H1 (cell line): ENCODE results near the gene TMC4. TPM values are rescaled to one million over a fixed set of nuclear protein-coding genes. Genes with fewer than 3 reads are reported as not detected.

Experiments
- CTCF ChIA-PET: fragments of 300-600 bp; sonication (Branson Sonifier 250); formaldehyde crosslinking; loops from one replicate; lab custom pipeline; 2021; ENCODE audit not compliant: partially characterized antibody; lab: Charles Lee
- POLR2A ChIA-PET: fragments of 300-600 bp; sonication (Branson Sonifier 250); formaldehyde crosslinking; loops from one replicate; lab custom pipeline; 2021; ENCODE audit warnings: inconsistent platforms; ENCODE audit not compliant: partially characterized antibody; lab: Charles Lee
- DNase-seq, 2 experiments: peaks; one replicate each; pipeline versions ENCODE4 v3.0.0 to v3.0.0-alpha.2; 2010 to 2022; ENCODE audit warnings: low spot score in 2 of 2, low read depth in 1 of 2, mixed read lengths in 1 of 2
- FAIRE-seq: peaks from 2 replicates; lab custom pipeline; 2011; peaks lifted over from hg19 to GRCh38; lab: Jason Lieb, UNC
- H2AFZ ChIP-seq: 2 replicates; pipeline ENCODE4 v1.8.1; 2012; ENCODE audit warnings: low read length, inconsistent platforms
- H2AK5ac ChIP-seq: 2 replicates; pipeline ENCODE4 v1.6.1; 2013; ENCODE audit warnings: low read depth, low read length
- H2BK120ac ChIP-seq: replicated peaks from 2 replicates; pipeline ENCODE3; 2013; ENCODE audit warnings: low read depth, low read length, inconsistent platforms
- H2BK12ac ChIP-seq: 2 replicates; pipeline ENCODE4 v1.6.1; 2013; ENCODE audit warnings: low read depth, low read length
- H2BK15ac ChIP-seq: 2 replicates; pipeline ENCODE4 v1.6.1; 2013; ENCODE audit warnings: low read length
- H2BK20ac ChIP-seq: 2 replicates; pipeline ENCODE4 v1.6.1; 2013; ENCODE audit warnings: low read length
- H2BK5ac ChIP-seq: 2 replicates; pipeline ENCODE4 v1.6.1; 2013; ENCODE audit warnings: low read depth, low read length
- H3K14ac ChIP-seq: 2 replicates; pipeline ENCODE4 v1.6.1; 2013; ENCODE audit warnings: inconsistent platforms; ENCODE audit not compliant: insufficient read length
- H3K18ac ChIP-seq: 2 replicates; pipeline ENCODE4 v1.6.1; 2013; ENCODE audit warnings: low read length; ENCODE audit errors: extremely low read depth
- H3K23ac ChIP-seq: 2 replicates; pipeline ENCODE4 v1.6.1; 2013; ENCODE audit warnings: inconsistent platforms; ENCODE audit not compliant: insufficient read length
- H3K23me2 ChIP-seq: 2 replicates; pipeline ENCODE4 v1.6.1; 2013; ENCODE audit warnings: low read depth, low read length
- H3K27ac ChIP-seq: 2 replicates; pipeline ENCODE4 v1.6.1; 2011; ENCODE audit warnings: low read depth, low read length, inconsistent platforms
- H3K27me3 ChIP-seq, 4 experiments: replicated peaks in 1 of 4; 1 replicate in 1 of 4; 2 replicates in 3 of 4; pipeline versions ENCODE4 v1.6.1 to v1.8.1; 2011 to 2013; ENCODE audit warnings: low read length in 3 of 4, mild to moderate bottlenecking in 3 of 4, inconsistent platforms in 2 of 4, mixed read lengths in 2 of 4, moderate library complexity in 1 of 4; ENCODE audit not compliant: control insufficient read depth in 3 of 4, insufficient read depth in 3 of 4; ENCODE audit errors: extremely low read depth in 1 of 4
- H3K36me3 ChIP-seq, 4 experiments: 2 replicates each; pipeline versions ENCODE4 v1.6.1 to v1.8.1; 2011 to 2013; ENCODE audit warnings: mild to moderate bottlenecking in 4 of 4, low read length in 3 of 4, moderate library complexity in 2 of 4, control low read depth in 1 of 4, inconsistent platforms in 1 of 4; ENCODE audit not compliant: insufficient read depth in 4 of 4, control insufficient read depth in 2 of 4
- H3K4ac ChIP-seq: replicated peaks from 2 replicates; pipeline ENCODE3; 2013; ENCODE audit warnings: low read length, low read depth, mixed read lengths, inconsistent platforms; ENCODE audit not compliant: insufficient read length
- H3K4me1 ChIP-seq, 4 experiments: replicated peaks in 1 of 4; 1 replicate in 1 of 4; 2 replicates in 3 of 4; pipeline versions ENCODE4 v1.6.1 to v1.8.1; 2011 to 2013; ENCODE audit warnings: low read length in 3 of 4, inconsistent platforms in 2 of 4, mixed read lengths in 1 of 4; ENCODE audit not compliant: insufficient read depth in 4 of 4, control insufficient read depth in 3 of 4
- H3K4me2 ChIP-seq, 2 experiments: 2 replicates each; pipeline versions ENCODE4 v1.6.1 to v1.8.1; 2011 to 2013; ENCODE audit warnings: low read depth in 2 of 2, low read length in 2 of 2, control low read depth in 1 of 2, inconsistent platforms in 1 of 2, mild to moderate bottlenecking in 1 of 2; ENCODE audit not compliant: insufficient read depth in 1 of 2
- H3K4me3 ChIP-seq, 4 experiments: fragments of 200-600, 300-600 bp in 1 of 4; sonication (generic), shearing (Covaris generic), sonication (Bioruptor Twin) in 1 of 4; 2 replicates each; pipeline versions ENCODE4 v1.5.1 to v1.8.1; 2011 to 2016; ENCODE audit warnings: low read length in 4 of 4, low read depth in 3 of 4, control low read depth in 2 of 4, inconsistent platforms in 2 of 4, mild to moderate bottlenecking in 2 of 4, mixed read lengths in 1 of 4, moderate library complexity in 1 of 4; ENCODE audit not compliant: insufficient read depth in 2 of 4; ENCODE audit errors: extremely low read depth in 1 of 4
- H3K56ac ChIP-seq: replicated peaks from 2 replicates; pipeline ENCODE3; 2013; ENCODE audit warnings: low read depth, mild to moderate bottlenecking, mixed read lengths, low read length, inconsistent platforms; ENCODE audit not compliant: insufficient read length
- H3K79me1 ChIP-seq: 2 replicates; pipeline ENCODE4 v1.6.1; 2013; ENCODE audit warnings: low read depth, low read length, control low read depth
- H3K79me2 ChIP-seq, 2 experiments: 2 replicates each; pipeline versions ENCODE4 v1.6.1 to v1.8.1; 2012 to 2013; ENCODE audit warnings: low read length in 2 of 2, mild to moderate bottlenecking in 2 of 2, inconsistent platforms in 1 of 2; ENCODE audit not compliant: insufficient read depth in 2 of 2, control insufficient read depth in 1 of 2
- H3K9ac ChIP-seq, 4 experiments: replicated peaks in 1 of 4; 1 replicate in 1 of 4; 2 replicates in 3 of 4; pipeline versions ENCODE4 v1.6.1 to v1.8.1; 2011 to 2013; ENCODE audit warnings: low read depth in 3 of 4, low read length in 3 of 4, control low read depth in 2 of 4, mild to moderate bottlenecking in 2 of 4, moderate library complexity in 2 of 4, inconsistent platforms in 1 of 4; ENCODE audit errors: extremely low read depth in 1 of 4
- H3K9me3 ChIP-seq, 2 experiments: 2 replicates each; pipeline versions ENCODE4 v1.6.1 to v1.8.1; 2012 to 2013; ENCODE audit warnings: mild to moderate bottlenecking in 2 of 2, moderate library complexity in 2 of 2, control low read depth in 1 of 2, inconsistent platforms in 1 of 2, low read depth in 1 of 2, low read length in 1 of 2, mixed read lengths in 1 of 2; ENCODE audit not compliant: insufficient read depth in 2 of 2
- H4K20me1 ChIP-seq, 2 experiments: replicated peaks in 1 of 2; 2 replicates each; pipeline versions ENCODE3 to v1.8.1; 2011 to 2013; ENCODE audit warnings: inconsistent platforms in 2 of 2, low read length in 2 of 2, mild to moderate bottlenecking in 1 of 2; ENCODE audit not compliant: insufficient read depth in 2 of 2, control insufficient read depth in 1 of 2
- H4K5ac ChIP-seq: 2 replicates; pipeline ENCODE4 v1.6.1; 2013; ENCODE audit warnings: low read length, low read depth, mixed read lengths, inconsistent platforms; ENCODE audit not compliant: insufficient read length
- H4K8ac ChIP-seq: 2 replicates; pipeline ENCODE4 v1.8.0; 2013; ENCODE audit warnings: mild to moderate bottlenecking, moderate library complexity, low read length, inconsistent platforms; ENCODE audit not compliant: insufficient read depth; ENCODE audit errors: extremely low read depth
- H4K91ac ChIP-seq: replicated peaks from 2 replicates; pipeline ENCODE3; 2013; ENCODE audit warnings: low read length, mixed read lengths, inconsistent platforms; ENCODE audit not compliant: insufficient read length
- ASH2L ChIP-seq: fragments of 200-600, 300-600 bp; sonication (generic); IDR thresholded peaks from one replicate; pipeline ENCODE4 v1.7.1; 2017; ENCODE audit warnings: low read length
- BCL11A ChIP-seq, 2 experiments: IDR thresholded peaks; one replicate each; pipeline ENCODE4 v1.6.1; 2011; ENCODE audit warnings: low read depth in 2 of 2, low read length in 2 of 2, mild to moderate bottlenecking in 2 of 2
- CTBP2 ChIP-seq: IDR thresholded peaks from 2 replicates; pipeline ENCODE4 v1.7.0; 2011; ENCODE audit warnings: borderline replicate concordance, mild to moderate bottlenecking, moderate library complexity, mixed read lengths, low read length; ENCODE audit not compliant: insufficient read depth, insufficient read length
- RNF2 ChIP-seq: fragments of 200-900, 300-1000 bp; sonication (generic); IDR thresholded peaks from 2 replicates; pipeline ENCODE4 v1.7.1; 2016; ENCODE audit warnings: borderline replicate concordance, low read depth, mild to moderate bottlenecking, antibody characterized with exemption, low read length; ENCODE audit not compliant: poor library complexity, severe bottlenecking; ENCODE audit errors: missing control alignments
- RXRA ChIP-seq: IDR thresholded peaks from 2 replicates; pipeline ENCODE4 v1.6.1; 2011; ENCODE audit warnings: low read depth, mild to moderate bottlenecking, low read length, moderate library complexity; ENCODE audit not compliant: insufficient read depth
- SP2 ChIP-seq: IDR thresholded peaks from 2 replicates; pipeline ENCODE4 v1.6.1; 2012; ENCODE audit warnings: mild to moderate bottlenecking, low read length, inconsistent platforms
- WGBS, 2 experiments: shearing (Covaris generic) in 1 of 2; methylation state at CpG; one replicate each; pipeline versions ENCODE4 v1.1.6 to v1.1.7; 2013 to 2015; ENCODE audit warnings: low lambda C conversion rate in 2 of 2, mixed read lengths in 2 of 2, inconsistent platforms in 1 of 2, low coverage in 1 of 2, missing lambda C conversion rate in 1 of 2; ENCODE audit not compliant: insufficient replicate concordance in 2 of 2, insufficient coverage in 1 of 2, insufficient read length in 1 of 2; ENCODE audit errors: extremely low coverage in 1 of 2, missing lambda C conversion rate in 1 of 2; 5-methylcytosine and 5-hydroxymethylcytosine counted together
- polyA plus RNA-seq, 7 experiments: library from polyadenylated mRNA; depleted of rRNA in 3 of 7; stranded (reverse) in 5 of 7; unstranded in 2 of 7; fragments of >200 nt in 5 of 7; fragments of 200-250 nt in 2 of 7; gene quantifications; 1 replicate in 5 of 7; 2 replicates in 1 of 7; 4 replicates in 1 of 7; pipeline versions ENCODE4 v1.2.1 to v1.2.3, GENCODE V29; 2011 to 2013; ENCODE audit warnings: missing spikeins in 2 of 7, mixed read lengths in 2 of 7
- total RNA-seq: library from RNA; stranded (reverse); fragmentation: NEBNext Ultra II Directional; extraction: Animal tissue kit (Norgen Biotek cat#: 25700); gene quantifications from 2 replicates; pipeline ENCODE4 v1.2.1, GENCODE V29; 2021

TMC4 gene
- total and polyA plus RNA-seq, 2 of the 8 experiments (the other 6 are each of a cell fraction or from before 2014, with no cell fraction given): 5.5 to 6.3 TPM

- no peak overlapping the region for H3K56ac ChIP-seq
- no peak overlapping the region for H3K4ac ChIP-seq
- H4K8ac ChIP-seq: peak overlapping the region; percentile 63; the same call in 1 of the 2 replicates
- peaks cover 9 to 21% (median 15%) of the 10 kb centered on the region in 4 experiments; a peak in 7 of 8 replicates for H3K36me3 ChIP-seq
- peaks cover 0 to 26% (median 7%) of the 10 kb centered on the region in 4 experiments; a peak in 5 of 7 replicates for H3K4me1 ChIP-seq
- no peak overlapping the region for H2BK12ac ChIP-seq
- peaks cover 15% of the 10 kb centered on the region for H3K23me2 ChIP-seq
- H4K5ac ChIP-seq: no peak overlapping the region
- WGBS, 2 experiments: 49% methylated on average over 26 of the region's 31 CpGs; no CpG with 5 or more reads in 1 of the 2 experiments
- peak overlapping the region in 3 of 4 experiments; percentile 16 to 56 (median 33); a peak in 4 of 7 replicates for H3K9ac ChIP-seq
- no peak overlapping the region for H4K91ac ChIP-seq
- no peak overlapping the region for H3K27ac ChIP-seq
- peaks cover 27 to 50% of the 10 kb centered on the region in 2 experiments for H3K79me2 ChIP-seq
- no peak overlapping the region for H2AK5ac ChIP-seq
- H2AFZ ChIP-seq: no peak overlapping the region
- no peak overlapping the region for H2BK15ac ChIP-seq
- no peaks in the 10 kb centered on the region for H3K27me3 ChIP-seq
- H3K9me3 ChIP-seq: peaks cover 1% of the 10 kb centered on the region in 2 experiments; a peak in 2 of 4 replicates
- no peak overlapping the region for H2BK20ac ChIP-seq
- no peak overlapping the region for H3K23ac ChIP-seq
- no peak for FAIRE-seq
- ChIA-PET CTCF (interaction anchor here (0.5 to 2.8 kb wide), 7 partner anchors 9 to 1305 kb away, joined by 3 to 10 read pairs (median 3); partner anchors contain the start of gene SHISA7), POLR2A (interaction anchor here (1.0 to 15.7 kb wide), 14 partner anchors 10 to 124 kb away, joined by 3 to 348 read pairs (median 5); partner anchors contain the start of genes LENG1, MBOAT7, NDUFA3 and PRPF31)
- peak in 1 of 2 experiments; percentile 52 for DNase-seq
- H3K4me3 ChIP-seq: peak overlapping the region; percentile 58 to 84 (median 72)
- H4K20me1 ChIP-seq: peaks cover 21 to 41% of the 10 kb centered on the region in 2 experiments
- H3K14ac ChIP-seq: no peak overlapping the region
- H3K79me1 ChIP-seq: peaks cover 23% of the 10 kb centered on the region
- no peak overlapping the region for H3K18ac ChIP-seq
- H2BK120ac ChIP-seq: no peak overlapping the region
- H2BK5ac ChIP-seq: no peak overlapping the region
- peak overlapping the region; percentile 68 to 76 for H3K4me2 ChIP-seq
- TF ChIP-seq RXRA (no peak), RNF2 (no peak), ASH2L (no peak), BCL11A (IDR thresholded peaks at IDR 0.05; ENCODE audit: low read depth in 2 of 2, low read length in 2 of 2) (no peak), SP2 (no peak), CTBP2 (no peak)
Measured at GRCh38 chr19:54138489-54139256, 34.3 kb downstream of the TMC4 start.
